Stimulated activated CD8-positive, alpha-beta memory T cell treated with anti-CD3 and anti-CD28 coated beads, Interleukin-7, amount 100 ng/mL, for 48 hours (primary cell): ENCODE measurements around the gene SOBP.

Experiments used
- DNase-seq, 2 donors: peaks; one replicate each; pipeline ENCODE4 v3.0.0-alpha.2; 2020; ENCODE audit warnings: low read depth in 1 of 2; ENCODE audit errors: extremely low read depth in 1 of 2

Gene SOBP

DNA sequence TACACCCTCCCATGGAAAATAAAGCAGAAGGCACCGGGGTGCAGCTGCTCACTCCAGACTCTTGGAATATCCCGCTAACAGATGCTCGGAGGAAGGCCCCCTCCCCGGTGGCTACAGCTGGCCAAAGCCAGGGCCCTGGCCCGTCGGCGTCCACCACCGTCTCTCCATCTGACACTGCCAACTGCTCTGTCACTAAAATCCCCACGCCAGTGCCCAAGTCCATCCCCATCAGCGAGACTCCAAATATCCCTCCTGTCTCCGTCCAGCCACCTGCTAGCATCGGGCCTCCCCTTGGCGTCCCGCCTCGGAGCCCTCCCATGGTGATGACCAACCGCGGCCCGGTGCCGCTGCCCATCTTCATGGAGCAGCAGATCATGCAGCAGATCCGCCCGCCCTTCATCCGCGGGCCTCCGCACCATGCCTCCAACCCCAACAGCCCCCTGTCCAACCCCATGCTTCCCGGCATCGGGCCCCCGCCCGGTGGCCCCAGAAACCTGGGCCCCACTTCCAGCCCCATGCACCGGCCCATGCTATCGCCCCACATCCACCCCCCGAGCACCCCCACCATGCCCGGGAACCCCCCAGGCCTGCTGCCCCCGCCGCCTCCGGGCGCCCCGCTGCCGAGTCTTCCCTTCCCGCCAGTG, 143.9 kb downstream of the SOBP start:
- DNase-seq: no peak

DNA sequence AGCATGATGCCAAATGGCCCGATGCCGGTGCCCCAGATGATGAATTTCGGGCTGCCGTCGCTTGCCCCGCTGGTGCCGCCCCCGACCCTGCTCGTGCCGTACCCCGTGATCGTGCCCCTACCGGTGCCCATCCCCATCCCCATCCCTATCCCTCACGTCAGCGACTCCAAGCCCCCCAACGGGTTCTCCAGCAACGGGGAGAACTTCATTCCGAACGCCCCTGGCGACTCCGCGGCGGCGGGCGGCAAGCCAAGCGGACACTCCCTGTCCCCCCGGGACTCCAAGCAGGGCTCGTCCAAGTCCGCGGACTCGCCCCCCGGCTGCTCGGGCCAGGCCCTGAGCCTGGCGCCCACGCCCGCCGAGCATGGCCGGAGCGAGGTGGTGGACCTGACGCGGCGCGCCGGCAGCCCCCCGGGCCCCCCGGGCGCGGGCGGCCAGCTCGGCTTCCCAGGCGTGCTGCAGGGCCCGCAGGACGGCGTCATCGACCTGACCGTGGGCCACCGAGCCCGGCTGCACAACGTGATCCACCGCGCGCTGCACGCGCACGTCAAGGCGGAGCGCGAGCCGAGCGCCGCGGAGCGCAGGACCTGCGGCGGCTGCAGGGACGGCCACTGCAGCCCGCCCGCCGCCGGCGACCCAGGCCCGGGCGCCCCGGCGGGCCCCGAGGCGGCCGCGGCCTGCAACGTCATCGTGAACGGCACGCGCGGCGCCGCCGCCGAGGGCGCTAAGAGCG, 144.6 kb downstream of the SOBP start:
- no peak for DNase-seq

DNA sequence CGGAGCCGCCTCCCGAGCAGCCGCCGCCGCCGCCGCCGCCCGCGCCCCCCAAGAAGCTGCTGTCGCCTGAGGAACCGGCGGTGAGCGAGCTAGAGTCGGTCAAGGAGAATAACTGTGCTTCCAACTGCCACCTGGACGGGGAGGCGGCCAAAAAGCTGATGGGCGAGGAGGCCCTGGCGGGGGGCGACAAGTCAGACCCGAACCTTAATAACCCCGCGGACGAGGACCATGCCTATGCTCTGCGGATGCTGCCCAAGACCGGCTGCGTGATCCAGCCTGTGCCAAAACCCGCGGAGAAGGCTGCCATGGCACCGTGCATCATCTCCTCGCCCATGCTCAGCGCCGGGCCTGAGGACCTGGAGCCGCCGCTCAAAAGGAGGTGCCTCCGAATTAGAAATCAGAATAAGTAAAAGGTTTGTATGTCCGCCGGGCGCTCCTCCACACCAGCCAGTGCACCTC, 145.2 kb downstream of the SOBP start:
- DNase-seq: no peak

GRCh38 chr6:107636486-107636885, 146.6 kb downstream of the SOBP start:
- DNase-seq: no peak

GRCh38 chr6:107637316-107638315, 147.7 kb downstream of the SOBP start:
- DNase-seq: no peak

DNA sequence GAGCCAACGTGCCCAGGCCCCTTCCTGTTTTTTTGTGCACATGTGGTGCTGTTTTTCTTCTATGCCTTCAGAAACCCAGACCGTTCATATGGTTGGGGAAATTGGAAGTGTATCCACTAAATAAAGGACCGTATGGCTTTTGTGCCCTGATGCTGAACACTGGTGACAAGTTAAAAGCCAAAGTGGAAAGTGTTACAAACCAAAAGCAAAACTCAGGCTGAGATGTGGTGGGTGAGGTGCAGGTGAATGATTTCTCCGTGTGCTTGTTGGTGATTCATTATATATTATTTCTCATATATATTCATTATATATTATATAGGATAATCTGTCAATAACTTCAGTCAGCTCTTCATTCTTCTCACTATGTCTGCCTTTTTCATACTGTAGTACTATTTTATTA, 148.6 kb downstream of the SOBP start:
- DNase-seq: no peak

DNA sequence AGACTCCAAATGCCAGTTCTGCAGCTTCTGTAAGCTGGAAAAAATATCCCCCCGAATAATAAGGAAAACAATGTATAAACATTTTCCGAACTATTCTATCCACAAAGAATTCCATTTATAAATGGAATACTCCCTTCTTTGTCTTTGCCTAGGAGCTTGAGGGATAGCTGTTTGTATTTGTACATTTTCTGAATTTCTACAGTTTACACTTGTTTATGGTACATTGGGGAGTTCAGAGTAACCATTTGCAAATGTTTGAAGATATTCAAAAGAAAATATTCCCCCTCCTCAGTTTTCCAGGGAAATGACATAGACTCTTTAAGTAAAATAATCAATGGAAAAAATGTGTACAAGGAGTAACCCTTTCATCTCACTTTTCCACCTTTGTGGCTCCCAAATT, 149.6 kb downstream of the SOBP start:
- no peak for DNase-seq

DNA sequence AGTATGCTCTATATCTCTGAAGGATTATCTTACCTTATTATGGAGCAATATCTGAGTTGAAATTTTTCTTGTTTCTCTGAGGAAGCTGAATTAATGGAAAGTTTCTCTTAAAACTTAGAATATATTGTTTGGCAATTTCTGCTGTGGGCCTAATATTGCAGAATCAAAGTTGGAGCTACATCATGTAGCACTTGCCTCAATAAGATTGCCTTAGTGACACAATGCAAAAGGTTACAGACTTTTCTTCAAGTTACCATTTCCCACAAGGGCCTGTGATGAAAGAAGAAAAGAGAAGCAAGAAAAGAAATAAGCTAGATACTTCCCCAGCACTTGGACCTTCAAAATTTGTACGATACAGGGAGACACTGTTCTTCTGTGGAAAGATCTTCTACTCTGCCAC, 151.2 kb downstream of the SOBP start:
- DNase-seq: no peak

- no peak for DNase-seq
These were observed 151.6 kb downstream of the SOBP start for GRCh38 chr6:107641500-107641941.

- no peak for DNase-seq
These were observed 152.4 kb downstream of the SOBP start for GRCh38 chr6:107642095-107642860.

- no peak for DNase-seq
These were observed 153.0 kb downstream of the SOBP start for GRCh38 chr6:107642861-107643328.

DNA sequence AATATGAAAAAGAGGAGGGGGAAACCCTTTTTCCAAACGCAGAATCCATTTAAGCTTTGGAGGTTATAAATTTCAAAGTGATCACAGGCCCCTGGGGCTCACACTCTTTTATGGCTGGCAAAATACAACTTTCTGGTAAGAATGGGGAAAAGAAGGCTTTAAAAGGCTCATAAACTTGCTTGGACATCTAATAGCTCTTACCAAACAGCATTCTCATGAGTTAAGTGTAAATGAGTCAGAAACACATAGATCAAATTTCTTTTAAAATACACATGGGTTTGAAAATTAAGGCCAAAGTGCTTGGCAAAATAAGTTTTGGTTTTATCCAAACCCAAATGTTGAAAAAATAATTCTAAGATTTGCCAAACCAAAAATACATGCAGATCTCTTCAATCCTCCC, 154.6 kb downstream of the SOBP start:
- DNase-seq: no peak

DNA sequence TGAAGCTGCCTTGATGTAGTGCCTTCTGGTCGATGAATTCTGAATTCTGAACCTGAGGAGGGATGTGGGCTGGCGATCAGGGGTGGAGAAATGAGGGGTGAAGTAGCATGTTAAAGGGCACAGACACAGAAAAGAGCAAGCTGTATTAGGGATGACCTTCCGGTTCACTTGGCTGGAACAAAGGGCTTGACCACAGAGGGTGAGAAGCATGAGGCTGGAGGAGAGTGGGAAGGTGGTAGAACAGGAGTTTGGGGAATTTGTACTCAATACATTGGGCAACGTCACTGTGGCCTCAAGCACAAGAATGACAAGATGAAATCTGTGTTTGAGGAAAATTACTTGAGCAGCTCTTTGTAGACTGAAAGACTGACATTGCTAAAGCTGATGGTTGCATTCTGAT, 155.8 kb downstream of the SOBP start:
- no peak for DNase-seq

GRCh38 chr6:107646176-107646575, 156.3 kb downstream of the SOBP start:
- DNase-seq: no peak

DNA sequence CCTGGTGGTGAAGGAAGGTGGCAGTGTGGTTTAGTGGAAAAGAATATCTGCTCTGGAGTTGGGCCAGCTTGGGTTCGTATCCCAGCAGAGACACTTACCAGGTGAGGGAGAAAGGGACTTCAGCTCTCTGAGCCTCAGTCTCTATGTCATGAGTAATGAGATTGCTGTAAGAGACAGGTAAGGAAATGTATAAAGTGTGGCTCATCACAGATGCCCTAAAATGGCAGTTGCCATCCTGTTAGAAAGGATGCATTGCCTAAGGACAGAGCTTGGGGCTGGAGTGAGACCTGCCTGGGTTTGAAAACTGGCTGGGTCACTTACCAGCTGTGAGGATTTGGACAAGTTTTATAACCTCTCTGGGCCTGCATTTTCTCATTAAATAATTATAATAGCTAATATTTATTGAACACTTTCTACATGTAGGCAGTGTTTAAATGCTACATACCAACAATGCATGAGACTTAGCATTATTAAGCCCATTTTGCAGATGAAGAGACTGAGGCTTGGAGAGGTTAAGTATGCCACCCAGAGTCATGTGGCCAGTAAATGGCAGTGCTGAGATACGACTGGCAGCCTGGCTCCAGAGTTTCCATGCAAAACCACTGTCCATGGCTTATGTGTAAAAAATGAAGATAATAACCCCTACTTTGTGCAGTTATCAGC, 157.0 kb downstream of the SOBP start:
- no peak for DNase-seq

DNA sequence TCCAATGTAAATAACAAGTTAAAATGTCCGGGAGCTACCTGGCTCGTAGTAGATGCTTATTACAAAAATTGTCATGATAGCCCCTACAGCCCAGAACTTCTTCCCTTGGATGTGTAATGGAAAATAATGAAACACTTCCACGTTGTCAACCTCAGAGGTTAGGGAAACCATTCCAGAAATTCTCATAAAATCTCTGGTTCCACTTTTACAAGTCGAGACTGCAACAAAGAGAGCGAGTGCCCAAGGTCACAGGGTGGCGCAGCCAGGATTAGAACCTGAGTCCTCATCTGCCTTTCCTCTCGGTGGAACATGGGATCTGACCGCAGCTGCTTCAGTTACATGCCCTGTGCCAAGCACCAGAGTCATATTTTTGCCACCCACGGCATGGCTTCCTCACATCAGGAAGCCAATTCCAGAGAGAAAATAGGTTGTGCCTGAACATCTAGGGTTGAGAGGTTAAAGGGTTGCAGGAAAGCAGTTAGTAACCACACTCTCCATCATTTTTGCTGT, 157.6 kb downstream of the SOBP start:
- DNase-seq: no peak

DNA sequence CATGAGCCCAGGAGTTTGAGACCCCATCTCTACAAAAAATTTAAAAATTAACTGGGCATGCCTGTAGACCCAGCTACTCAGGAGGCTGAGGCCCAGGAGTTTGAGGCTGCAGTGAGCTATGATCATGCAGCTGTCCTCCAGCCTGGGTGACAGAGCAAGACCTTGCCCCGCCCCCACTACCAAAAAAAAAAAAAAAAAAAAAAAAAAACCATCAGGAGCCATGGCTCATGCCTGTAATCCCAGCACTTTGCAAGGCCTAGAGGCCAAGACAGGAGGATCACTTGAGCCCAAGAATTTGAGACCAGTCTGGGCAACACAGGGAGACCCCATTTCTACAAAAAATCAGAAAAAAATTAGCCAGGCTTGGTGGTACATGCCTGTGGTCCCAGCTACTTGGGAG, 159.1 kb downstream of the SOBP start:
- DNase-seq: no peak

GRCh38 chr6:107652526-107653182, 162.7 kb downstream of the SOBP start:
- DNase-seq: no peak

DNA sequence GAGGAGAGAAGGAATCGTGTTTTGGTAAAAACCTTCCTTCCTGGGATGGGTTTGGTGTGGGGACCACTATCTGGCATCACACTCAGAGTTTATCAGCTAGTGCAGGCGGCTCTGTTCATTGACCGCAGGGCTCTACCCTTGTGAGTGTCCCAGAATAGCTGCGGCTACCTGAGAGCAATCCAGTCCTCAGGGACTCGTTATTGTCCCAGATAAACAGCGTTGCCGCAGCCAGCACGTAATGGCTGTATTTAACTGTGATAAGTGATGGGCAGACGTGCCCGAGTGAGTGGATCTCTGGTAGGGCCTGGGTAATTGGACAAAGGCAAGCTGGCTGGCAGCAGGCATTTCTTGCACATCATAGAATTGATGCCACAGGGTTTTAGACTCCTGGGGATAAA, 163.3 kb downstream of the SOBP start:
- no peak for DNase-seq
